ENCODE results near the gene CHST1. TPM values are rescaled to one million over a fixed set of nuclear protein-coding genes. Genes with fewer than 3 reads are reported as not detected.

The CHST1 gene
- polyA plus RNA-seq, 3 donors: 0.77 to 2.0 (median 1.5) TPM

- no peak overlapping the region for H3K27ac ChIP-seq (ENCODE audit: low read depth, low read length)
- WGBS, 3 donors: 38 to 46% (median 44%) methylated on average over 9 of the region's 9 CpGs
Observed at GRCh38 chr11:45617871-45618601, 47.4 kb downstream of the CHST1 start.

- 71 to 88% (median 87%) methylated on average over 8 of the region's 8 CpGs for WGBS, 3 donors
- no peak overlapping the region for H3K27ac ChIP-seq (ENCODE audit: low read depth, low read length)
Observed at GRCh38 chr11:45616802-45617549, 48.4 kb downstream of the CHST1 start.

- WGBS, 3 donors: 69 to 84% (median 78%) methylated on average over 4 of the region's 4 CpGs
- H3K27ac ChIP-seq (ENCODE audit: low read depth, low read length): no peak overlapping the region
Observed at GRCh38 chr11:45615182-45615792, 50.1 kb downstream of the CHST1 start.

- WGBS, 3 donors: 56 to 73% (median 69%) methylated on average over 6 of the region's 6 CpGs
- H3K27ac ChIP-seq (ENCODE audit: low read depth, low read length): no peak overlapping the region
Observed at GRCh38 chr11:45614196-45614828, 51.1 kb downstream of the CHST1 start.

GRCh38 chr11:45610627-45611026 lies 54.8 kb downstream of the CHST1 start:
- 32 to 54% (median 39%) methylated on average over 3 of the region's 3 CpGs for WGBS, 3 donors
- no peak overlapping the region for H3K27ac ChIP-seq (ENCODE audit: low read depth, low read length)

GRCh38 chr11:45609902-45610301 lies 55.5 kb downstream of the CHST1 start:
- WGBS, 3 donors: 32 to 40% (median 39%) methylated on average over 2 of the region's 2 CpGs
- no peak overlapping the region for H3K27ac ChIP-seq (ENCODE audit: low read depth, low read length)

- 69 to 89% (median 85%) methylated on average over 3 of the region's 3 CpGs for WGBS, 3 donors
- no peak overlapping the region for H3K27ac ChIP-seq (ENCODE audit: low read depth, low read length)
Observed at GRCh38 chr11:45609337-45609736, 56.1 kb downstream of the CHST1 start.

- WGBS, 3 donors: 41 to 50% (median 44%) methylated on average over 5 of the region's 5 CpGs
- no peak overlapping the region for H3K27ac ChIP-seq (ENCODE audit: low read depth, low read length)
Observed at GRCh38 chr11:45607995-45608394, 57.4 kb downstream of the CHST1 start.

GRCh38 chr11:45606514-45607281 lies 58.7 kb downstream of the CHST1 start:
- 18 to 41% (median 40%) methylated on average over 10 of the region's 10 CpGs for WGBS, 3 donors

GRCh38 chr11:45605051-45605450 lies 60.4 kb downstream of the CHST1 start:
- 30 to 47% (median 42%) methylated on average over 1 of the region's 1 CpG for WGBS, 3 donors
- H3K27ac ChIP-seq (ENCODE audit: low read depth, low read length): no peak overlapping the region

More at GRCh38 chr11:45606514-45607281, 58.7 kb downstream of the CHST1 start:
- H3K27ac ChIP-seq (ENCODE audit: low read depth, low read length): no peak overlapping the region

- no peak overlapping the region for H3K27ac ChIP-seq (ENCODE audit: low read depth, low read length)
- 19 to 36% (median 20%) methylated on average over 11 of the region's 11 CpGs for WGBS, 3 donors
Observed at GRCh38 chr11:45603946-45604682, 61.3 kb downstream of the CHST1 start.

GRCh38 chr11:45599161-45599943 lies 66.1 kb downstream of the CHST1 start:
- H3K27ac ChIP-seq (ENCODE audit: low read depth, low read length): no peak overlapping the region
- WGBS, 3 donors: 77 to 84% (median 79%) methylated on average over 11 of the region's 11 CpGs

Other genes starting within 250 kb of the CHST1 start
- gene SLC35C1, start 139.5 kb upstream of the CHST1 start, polyA plus RNA-seq: 10 to 100 TPM; 10.4 to 52.0 (median 15.4) TPM
- gene CRY2, start 181.9 kb upstream of the CHST1 start, polyA plus RNA-seq: 10 to 100 TPM; 14.8 to 60.8 (median 16.2) TPM
- gene MAPK8IP1, start 220.0 kb upstream of the CHST1 start, polyA plus RNA-seq: 10 to 100 TPM in 1 of 3 donors, 1 to 10 TPM in 2; 3.4 to 36.6 (median 3.6) TPM
- under 1 TPM in 1 of 3 donors, not detected in 2; 0.10 TPM for gene FREY1, start 241.6 kb upstream of the CHST1 start, polyA plus RNA-seq